Heart right ventricle (tissue), 16 donors: ENCODE measurements around the gene PTGER3. TPM values are rescaled to one million over a fixed set of nuclear protein-coding genes. Genes with fewer than 3 reads are reported as not detected.

Experiments used
- ATAC-seq, 8 donors: fragments of 200-7000 bp; cut with Tn5 transposase; one replicate each; pipeline ENCODE4 v1.9.1; 2020; ENCODE audit warnings: mild to moderate bottlenecking in 8 of 8, moderate library complexity in 8 of 8, moderate number of reproducible peaks in 1 of 8
- DNase-seq, 2 donors: peaks; one replicate each; pipeline ENCODE4 v3.0.0-alpha.2; 2020
- H3K27ac ChIP-seq, 10 donors: fragments of 200-600 bp; sonication (generic) in 2 of 10; one replicate each; pipeline versions ENCODE4 v1.5.0 to v1.8.0; 2020 to 2022; ENCODE audit warnings: mild to moderate bottlenecking in 3 of 10
- H3K27me3 ChIP-seq, 7 donors: fragments of 200-600 bp; one replicate each; pipeline ENCODE4 v1.8.0; 2021 to 2022; ENCODE audit warnings: mild to moderate bottlenecking in 2 of 7
- H3K36me3 ChIP-seq, 9 donors: fragments of 200-600 bp; sonication (generic) in 1 of 9; one replicate each; pipeline versions ENCODE4 v1.5.0 to v1.8.0; 2020 to 2022; ENCODE audit warnings: mild to moderate bottlenecking in 2 of 9
- H3K4me1 ChIP-seq, 9 donors: fragments of 200-600 bp; sonication (generic) in 1 of 9; one replicate each; pipeline versions ENCODE4 v1.5.0 to v1.8.0; 2020 to 2022; ENCODE audit warnings: mild to moderate bottlenecking in 4 of 9
- H3K4me3 ChIP-seq, 10 donors: fragments of 200-600 bp; sonication (generic) in 2 of 10; one replicate each; pipeline versions ENCODE4 v1.5.0 to v1.8.0; 2020 to 2022; ENCODE audit warnings: mild to moderate bottlenecking in 7 of 10, moderate library complexity in 2 of 10
- H3K9me3 ChIP-seq, 11 donors: fragments of 200-600 bp in 10 of 11; sonication (generic) in 2 of 11; one replicate each; pipeline versions ENCODE4 v1.5.0 to v1.8.0; 2013 to 2022; ENCODE audit warnings: mild to moderate bottlenecking in 2 of 11, control low read depth in 1 of 11, moderate library complexity in 1 of 11
- WGBS, 2 donors: extraction: QIAGEN DNeasy Blood & Tissue Kit; methylation state at CpG; one replicate each; pipeline ENCODE4 v1.1.7; 2013; ENCODE audit warnings: inconsistent platforms in 1 of 2; 5-methylcytosine and 5-hydroxymethylcytosine counted together
- intact Hi-C, 10 donors: fragments of 100-400 bp; cut with DNase I; formaldehyde crosslinking; loops; one replicate each; pipeline versions ENCODE4 v1.11.1 to v1.14.2; 2022
- polyA plus RNA-seq, 2 donors: library from polyadenylated mRNA; stranded (reverse); fragments of 200-250 nt; gene quantifications; one replicate each; pipeline ENCODE4 v1.2.3, GENCODE V29; 2013
- total RNA-seq, 10 donors: library from RNA; stranded (reverse); fragmentation: NEBNext Ultra II Directional in 3 of 10; extraction: Animal tissue kit (Norgen Biotek cat#: 25700) in 3 of 10; gene quantifications; one replicate each; pipeline versions ENCODE4 v1.2.1 to v1.2.4, GENCODE V29; 2021 to 2023
- TF ChIP-seq, protein P1 (sequence below), 9 donors: fragments of 200-600 bp; sonication (generic) in 2 of 9; IDR thresholded peaks; one replicate each; pipeline versions ENCODE4 v1.5.0 to v1.8.0; 2021 to 2022; ENCODE audit warnings: antibody characterized with exemption in 9 of 9, mild to moderate bottlenecking in 5 of 9, moderate library complexity in 1 of 9
- donor health status: Arrhythmogenic right ventricular cardiomyopathy.
- donor health status: ischemic (EF 13 %, LVEDD 7.1; RV severe dilation, severe dysfunction).
- donor health status: healthy with polysubstance abuse.
- donor health status: DM: no; HTN: yes; CAD: no.
- donor health status: DM: no; HTN: no; CAD: no.
- donor health status: ischemic (EF 25% LVEDD 6.9; RV normal size, moderate dysfunction).
- donor health status: ischemic (EF 25% LVEDD 5.7; RV mildly dilated, moderate dysfunction).
- donor health status: healthy.
- donor health status: DM: yes; HTN: yes; CAD: no.
- donor health status: Ischemic cardiomyopathy.
- donor health status: ischemic (EF 35%, LVEDD 5.7; RV mildly dilated, moderate dysfunction).
- donor health status: nonischemic (EF 11% LVEDD 7.7; RV severe dilation, severe dysfunction).
- donor health status: DM: yes; HTN: yes; CAD: no.
- donor health status: PGD.
- donor health status: ischemic (EF 29% LVEDD 5.4; RV normal size, mild dysfunction).
- donor health status: nonischemic (EF 23%, LVEDD 6.1; RV moderate dilation, normal function).

PTGER3 gene
- total and polyA plus RNA-seq, 12 donors, result 0.11 to 4.6 (median 1.0) TPM

DNA sequence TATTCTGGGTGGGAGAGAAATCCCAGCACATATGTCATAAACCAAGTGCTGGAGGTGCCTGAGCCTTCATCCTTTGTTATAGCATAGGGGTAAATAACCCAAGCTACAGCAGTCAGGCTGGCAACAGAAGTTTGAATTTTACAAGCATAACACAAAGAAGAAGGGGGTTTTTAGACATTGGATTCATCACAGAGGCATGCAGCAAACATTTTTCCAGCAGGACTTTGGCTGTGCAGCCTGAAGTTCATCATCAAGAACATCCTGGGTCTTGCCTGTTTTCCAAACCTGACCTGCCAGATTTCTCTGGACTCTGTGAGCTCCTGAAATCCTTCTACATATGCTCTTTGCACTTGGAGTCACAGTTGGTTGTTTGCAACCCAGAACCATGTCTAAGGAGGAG, 16.2 kb downstream of the PTGER3 start:
- no peaks in the 10 kb centered on the region for H3K9me3 ChIP-seq

DNA sequence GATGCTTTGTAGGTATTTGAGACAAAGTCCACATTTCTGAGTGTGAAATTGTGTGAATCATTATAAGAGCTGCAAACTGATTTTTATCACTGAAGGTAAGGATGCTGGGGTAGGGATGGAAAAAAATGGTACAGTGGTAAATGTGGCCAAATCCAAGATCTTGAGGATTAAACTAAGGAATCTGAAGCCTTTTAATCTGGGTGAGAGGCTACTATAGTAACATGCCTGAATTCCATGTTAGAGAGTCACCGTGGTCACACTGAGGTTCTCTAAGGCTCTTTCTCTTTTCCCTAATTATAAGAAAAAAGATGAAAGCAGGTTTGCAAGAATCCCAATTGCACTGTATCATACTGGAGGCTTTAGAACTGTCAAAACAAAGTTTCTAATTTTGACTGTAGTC, 17.6 kb downstream of the PTGER3 start:
- Histone ChIP-seq H3K36me3 (no peaks in the 10 kb centered on the region), H3K4me1 (no peaks in the 10 kb centered on the region), H3K27me3 (peaks cover 0 to 19% (median 3%) of the 10 kb centered on the region in 7 donors), H3K9me3 (no peaks in the 10 kb centered on the region), H3K27ac (no peak overlapping the region), H3K4me3 (no peak overlapping the region)
- intact Hi-C loops, result no loop called here
- 92 to 94% methylated on average over 1 of the region's 1 CpG for WGBS, 2 donors
- TF ChIP-seq, protein P1, sequence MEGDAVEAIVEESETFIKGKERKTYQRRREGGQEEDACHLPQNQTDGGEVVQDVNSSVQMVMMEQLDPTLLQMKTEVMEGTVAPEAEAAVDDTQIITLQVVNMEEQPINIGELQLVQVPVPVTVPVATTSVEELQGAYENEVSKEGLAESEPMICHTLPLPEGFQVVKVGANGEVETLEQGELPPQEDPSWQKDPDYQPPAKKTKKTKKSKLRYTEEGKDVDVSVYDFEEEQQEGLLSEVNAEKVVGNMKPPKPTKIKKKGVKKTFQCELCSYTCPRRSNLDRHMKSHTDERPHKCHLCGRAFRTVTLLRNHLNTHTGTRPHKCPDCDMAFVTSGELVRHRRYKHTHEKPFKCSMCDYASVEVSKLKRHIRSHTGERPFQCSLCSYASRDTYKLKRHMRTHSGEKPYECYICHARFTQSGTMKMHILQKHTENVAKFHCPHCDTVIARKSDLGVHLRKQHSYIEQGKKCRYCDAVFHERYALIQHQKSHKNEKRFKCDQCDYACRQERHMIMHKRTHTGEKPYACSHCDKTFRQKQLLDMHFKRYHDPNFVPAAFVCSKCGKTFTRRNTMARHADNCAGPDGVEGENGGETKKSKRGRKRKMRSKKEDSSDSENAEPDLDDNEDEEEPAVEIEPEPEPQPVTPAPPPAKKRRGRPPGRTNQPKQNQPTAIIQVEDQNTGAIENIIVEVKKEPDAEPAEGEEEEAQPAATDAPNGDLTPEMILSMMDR (IDR thresholded peaks at IDR 0.05), result no peak
- ATAC-seq (no peak), DNase-seq (no peak)

More for the DNA sequence above, 16.2 kb downstream of the PTGER3 start:
- Histone ChIP-seq H3K4me3 (no peak overlapping the region), H3K27ac (no peak overlapping the region), H3K27me3 (peaks cover 0 to 19% (median 3%) of the 10 kb centered on the region in 7 donors), H3K36me3 (no peaks in the 10 kb centered on the region), H3K4me1 (no peaks in the 10 kb centered on the region)
- DNase-seq (no peak), ATAC-seq (no peak)
- intact Hi-C loops, result no loop called here
- TF ChIP-seq, protein P1 (IDR thresholded peaks at IDR 0.05), result no peak

DNA sequence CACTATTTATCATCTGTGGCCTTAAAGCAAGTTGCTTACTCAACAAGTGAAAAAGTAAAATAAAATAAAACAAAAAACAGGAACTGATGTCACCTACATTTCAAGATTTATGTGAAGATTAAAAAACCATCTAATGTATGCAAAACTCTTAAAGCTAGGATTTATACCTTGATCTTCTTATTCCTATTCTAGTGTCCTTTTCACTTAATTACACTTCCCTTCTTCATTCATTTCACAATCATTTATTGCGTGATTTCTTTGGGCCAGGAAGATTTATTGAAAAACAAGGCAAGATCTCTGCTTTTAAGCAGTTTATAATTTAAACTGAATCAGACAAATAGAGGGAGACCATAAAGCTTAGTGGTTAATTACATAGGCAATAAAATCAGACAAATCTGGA, 18.6 kb downstream of the PTGER3 start:
- TF ChIP-seq, protein P1 (IDR thresholded peaks at IDR 0.05), result no peak
- no peak for ATAC-seq
- Histone ChIP-seq H3K27ac (no peak overlapping the region), H3K4me3 (no peak overlapping the region), H3K36me3 (no peaks in the 10 kb centered on the region), H3K4me1 (no peaks in the 10 kb centered on the region), H3K27me3 (peaks cover 0 to 21% (median 0%) of the 10 kb centered on the region in 7 donors), H3K9me3 (no peaks in the 10 kb centered on the region)
- WGBS, 2 donors, result 83 to 98% methylated on average over 1 of the region's 1 CpG
- intact Hi-C loops, result no loop called here
- DNase-seq, result no peak

DNA sequence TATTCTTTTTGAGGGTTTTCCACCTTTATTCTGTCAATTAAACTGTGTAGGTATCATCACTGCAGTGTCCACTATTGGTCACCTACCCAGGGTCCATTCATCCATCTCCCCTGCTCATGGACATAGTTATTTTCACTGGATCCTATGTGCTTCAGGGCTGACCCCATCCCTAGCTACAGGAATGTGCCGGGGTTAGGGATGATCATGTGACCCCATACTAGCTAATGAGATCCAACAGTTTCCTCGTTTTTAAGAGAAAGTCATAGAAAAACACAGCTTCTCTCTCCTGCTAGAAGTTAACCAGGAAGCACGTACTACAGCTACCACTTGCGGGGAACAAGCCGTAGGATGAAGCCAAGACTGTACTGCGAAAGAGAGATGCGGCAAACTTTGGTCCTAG, 19.6 kb downstream of the PTGER3 start:
- no peaks in the 10 kb centered on the region for H3K9me3 ChIP-seq
- no peaks in the 10 kb centered on the region for H3K36me3 ChIP-seq
- TF ChIP-seq, protein P1 (IDR thresholded peaks at IDR 0.05), result no peak
- peaks cover 0 to 16% (median 2%) of the 10 kb centered on the region in 7 donors for H3K27me3 ChIP-seq
- ATAC-seq (no peak), DNase-seq (no peak)
- no peaks in the 10 kb centered on the region for H3K4me1 ChIP-seq
- no peak overlapping the region for H3K4me3 ChIP-seq
- intact Hi-C loops, result no loop called here
- H3K27ac ChIP-seq, result no peak overlapping the region
- WGBS, 2 donors, result 85 to 88% methylated on average over 7 of the region's 7 CpGs
